ENCODE measurements around the gene CLEC10A. TPM values are rescaled to one million over a fixed set of nuclear protein-coding genes. Genes with fewer than 3 reads are reported as not detected.

The CLEC10A gene
- total and polyA plus RNA-seq, 10 of the 15 experiments (the other 5 are each of a cell fraction or from before 2014, with no cell fraction given), result not detected

DNA sequence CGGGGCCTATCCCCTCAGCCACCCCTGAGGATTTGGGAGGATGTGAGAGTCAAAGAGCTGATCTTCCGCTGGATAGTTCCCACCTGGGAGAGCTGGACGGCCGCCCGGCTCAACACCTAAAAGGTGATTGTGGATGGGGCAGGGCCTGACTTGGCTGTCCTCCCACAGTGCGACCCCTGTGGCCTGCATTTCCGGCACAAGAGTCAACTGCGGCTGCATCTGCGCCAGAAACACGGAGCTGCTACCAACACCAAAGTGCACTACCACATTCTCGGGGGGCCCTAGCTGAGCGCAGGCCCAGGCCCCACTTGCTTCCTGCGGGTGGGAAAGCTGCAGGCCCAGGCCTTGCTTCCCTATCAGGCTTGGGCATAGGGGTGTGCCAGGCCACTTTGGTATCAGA lies 52.7 kb downstream of the CLEC10A start:
- ATAC-seq, result no peak
- FAIRE-seq, result no peak
- Histone ChIP-seq H3K79me2 (ENCODE audit: control insufficient read depth, insufficient read depth, low read length) (no peaks in the 10 kb centered on the region), H4K20me1 (ENCODE audit: control insufficient read depth, insufficient read depth) (no peaks in the 10 kb centered on the region), H3K4me2 (ENCODE audit: control insufficient read depth, insufficient read depth) (no peak overlapping the region), H3K27ac (ENCODE audit: control insufficient read depth, insufficient read depth) (no peak overlapping the region), H3K36me3 (ENCODE audit: control insufficient read depth in 2 of 2, insufficient read depth in 2 of 2, low read length in 1 of 2) (no peaks in the 10 kb centered on the region), H3K9ac (ENCODE audit: control insufficient read depth, insufficient read depth, low read length) (no peak overlapping the region), H3K27me3 (replicated peaks in 1 of 2; ENCODE audit: control insufficient read depth in 2 of 2, insufficient read depth in 2 of 2, low read length in 1 of 2) (no peaks in the 10 kb centered on the region), H3K9me3 (replicated peaks; ENCODE audit: control insufficient read depth, insufficient read depth, low read length) (no peaks in the 10 kb centered on the region), H3K4me3 (no peak overlapping the region), H2AFZ (ENCODE audit: control insufficient read depth, low read depth, low read length) (no peak overlapping the region), H3K4me1 (ENCODE audit: control insufficient read depth, insufficient read depth, low read length) (peaks cover 15% of the 10 kb centered on the region)
- DNase-seq (ENCODE audit: low read depth, low spot score), result no peak
- SMC1A ChIA-PET (ENCODE audit: uncharacterized antibody, unreplicated experiment), result interaction anchor here (0.7 kb wide), 1 partner anchor 12 kb away, joined by 3 read pairs; no protein-coding TSS in a partner anchor
- POLR2A ChIA-PET, result interaction anchor here (0.5 kb wide), 1 partner anchor 105 kb away, joined by 3 read pairs; no protein-coding TSS in a partner anchor
- CTCF ChIA-PET, result no interaction called here
- RAD21 ChIA-PET (ENCODE audit: unreplicated experiment), result no interaction called here
- no TSS peak for BruUV-seq (replicated peaks)
- WGBS (ENCODE audit: insufficient coverage, insufficient replicate concordance, low lambda C conversion rate, missing lambda C conversion rate), result 82% methylated on average over 13 of the region's 13 CpGs
- TF ChIP-seq PAX5 (IDR thresholded peaks at IDR 0.05; ENCODE audit: borderline replicate concordance, low read depth, low read length), result no peak
- TF ChIP-seq DPF2 (IDR thresholded peaks at IDR 0.05), result no peak
- no peak for TF ChIP-seq CBX5 (IDR thresholded peaks at IDR 0.05; ENCODE audit: low read depth)
- TF ChIP-seq ZNF217 (IDR thresholded peaks at IDR 0.05), result no peak
- no peak for TF ChIP-seq SP1 (IDR thresholded peaks at IDR 0.05; ENCODE audit: low read depth, low read length)
- TF ChIP-seq ZNF622 (IDR thresholded peaks at IDR 0.05), result no peak
- TF ChIP-seq, protein P1, sequence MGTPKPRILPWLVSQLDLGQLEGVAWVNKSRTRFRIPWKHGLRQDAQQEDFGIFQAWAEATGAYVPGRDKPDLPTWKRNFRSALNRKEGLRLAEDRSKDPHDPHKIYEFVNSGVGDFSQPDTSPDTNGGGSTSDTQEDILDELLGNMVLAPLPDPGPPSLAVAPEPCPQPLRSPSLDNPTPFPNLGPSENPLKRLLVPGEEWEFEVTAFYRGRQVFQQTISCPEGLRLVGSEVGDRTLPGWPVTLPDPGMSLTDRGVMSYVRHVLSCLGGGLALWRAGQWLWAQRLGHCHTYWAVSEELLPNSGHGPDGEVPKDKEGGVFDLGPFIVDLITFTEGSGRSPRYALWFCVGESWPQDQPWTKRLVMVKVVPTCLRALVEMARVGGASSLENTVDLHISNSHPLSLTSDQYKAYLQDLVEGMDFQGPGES (IDR thresholded peaks at IDR 0.05), result no peak
- TF ChIP-seq MXI1 (IDR thresholded peaks at IDR 0.05; ENCODE audit: low read depth, low read length), result no peak
- TF ChIP-seq PML (IDR thresholded peaks at IDR 0.05; ENCODE audit: low read length), result no peak
- no peak for TF ChIP-seq NR2C1 (IDR thresholded peaks at IDR 0.05)
- no peak for TF ChIP-seq HDAC6 (IDR thresholded peaks at IDR 0.05; ENCODE audit: unreplicated experiment)
- TF ChIP-seq BMI1 (IDR thresholded peaks at IDR 0.05; ENCODE audit: borderline replicate concordance), result no peak
- no peak for TF ChIP-seq SMAD1 (IDR thresholded peaks at IDR 0.05; ENCODE audit: low read depth, partially characterized antibody)
- TF ChIP-seq, protein P2, sequence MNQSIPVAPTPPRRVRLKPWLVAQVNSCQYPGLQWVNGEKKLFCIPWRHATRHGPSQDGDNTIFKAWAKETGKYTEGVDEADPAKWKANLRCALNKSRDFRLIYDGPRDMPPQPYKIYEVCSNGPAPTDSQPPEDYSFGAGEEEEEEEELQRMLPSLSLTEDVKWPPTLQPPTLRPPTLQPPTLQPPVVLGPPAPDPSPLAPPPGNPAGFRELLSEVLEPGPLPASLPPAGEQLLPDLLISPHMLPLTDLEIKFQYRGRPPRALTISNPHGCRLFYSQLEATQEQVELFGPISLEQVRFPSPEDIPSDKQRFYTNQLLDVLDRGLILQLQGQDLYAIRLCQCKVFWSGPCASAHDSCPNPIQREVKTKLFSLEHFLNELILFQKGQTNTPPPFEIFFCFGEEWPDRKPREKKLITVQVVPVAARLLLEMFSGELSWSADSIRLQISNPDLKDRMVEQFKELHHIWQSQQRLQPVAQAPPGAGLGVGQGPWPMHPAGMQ (IDR thresholded peaks at IDR 0.05; ENCODE audit: borderline replicate concordance), result no peak
- TF ChIP-seq, protein P3, sequence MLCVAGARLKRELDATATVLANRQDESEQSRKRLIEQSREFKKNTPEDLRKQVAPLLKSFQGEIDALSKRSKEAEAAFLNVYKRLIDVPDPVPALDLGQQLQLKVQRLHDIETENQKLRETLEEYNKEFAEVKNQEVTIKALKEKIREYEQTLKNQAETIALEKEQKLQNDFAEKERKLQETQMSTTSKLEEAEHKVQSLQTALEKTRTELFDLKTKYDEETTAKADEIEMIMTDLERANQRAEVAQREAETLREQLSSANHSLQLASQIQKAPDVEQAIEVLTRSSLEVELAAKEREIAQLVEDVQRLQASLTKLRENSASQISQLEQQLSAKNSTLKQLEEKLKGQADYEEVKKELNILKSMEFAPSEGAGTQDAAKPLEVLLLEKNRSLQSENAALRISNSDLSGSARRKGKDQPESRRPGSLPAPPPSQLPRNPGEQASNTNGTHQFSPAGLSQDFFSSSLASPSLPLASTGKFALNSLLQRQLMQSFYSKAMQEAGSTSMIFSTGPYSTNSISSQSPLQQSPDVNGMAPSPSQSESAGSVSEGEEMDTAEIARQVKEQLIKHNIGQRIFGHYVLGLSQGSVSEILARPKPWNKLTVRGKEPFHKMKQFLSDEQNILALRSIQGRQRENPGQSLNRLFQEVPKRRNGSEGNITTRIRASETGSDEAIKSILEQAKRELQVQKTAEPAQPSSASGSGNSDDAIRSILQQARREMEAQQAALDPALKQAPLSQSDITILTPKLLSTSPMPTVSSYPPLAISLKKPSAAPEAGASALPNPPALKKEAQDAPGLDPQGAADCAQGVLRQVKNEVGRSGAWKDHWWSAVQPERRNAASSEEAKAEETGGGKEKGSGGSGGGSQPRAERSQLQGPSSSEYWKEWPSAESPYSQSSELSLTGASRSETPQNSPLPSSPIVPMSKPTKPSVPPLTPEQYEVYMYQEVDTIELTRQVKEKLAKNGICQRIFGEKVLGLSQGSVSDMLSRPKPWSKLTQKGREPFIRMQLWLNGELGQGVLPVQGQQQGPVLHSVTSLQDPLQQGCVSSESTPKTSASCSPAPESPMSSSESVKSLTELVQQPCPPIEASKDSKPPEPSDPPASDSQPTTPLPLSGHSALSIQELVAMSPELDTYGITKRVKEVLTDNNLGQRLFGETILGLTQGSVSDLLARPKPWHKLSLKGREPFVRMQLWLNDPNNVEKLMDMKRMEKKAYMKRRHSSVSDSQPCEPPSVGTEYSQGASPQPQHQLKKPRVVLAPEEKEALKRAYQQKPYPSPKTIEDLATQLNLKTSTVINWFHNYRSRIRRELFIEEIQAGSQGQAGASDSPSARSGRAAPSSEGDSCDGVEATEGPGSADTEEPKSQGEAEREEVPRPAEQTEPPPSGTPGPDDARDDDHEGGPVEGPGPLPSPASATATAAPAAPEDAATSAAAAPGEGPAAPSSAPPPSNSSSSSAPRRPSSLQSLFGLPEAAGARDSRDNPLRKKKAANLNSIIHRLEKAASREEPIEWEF (IDR thresholded peaks at IDR 0.05; ENCODE audit: insufficient replicate concordance, low read depth, low read length), result no peak
- TF ChIP-seq POLR2AphosphoS2 (IDR thresholded peaks at IDR 0.05; ENCODE audit: low read depth, low read length), result no peak
- no peak for TF ChIP-seq JUNB (IDR thresholded peaks at IDR 0.05)
- TF ChIP-seq ZBED1 (IDR thresholded peaks at IDR 0.05; ENCODE audit: borderline replicate concordance), result no peak
- in situ Hi-C loops (cut with MboI) (loop anchor here (25.0 kb wide), 1 partner anchor 535 kb away; the partner anchor contains the start of genes SENP3 and TNFSF13), intact Hi-C loops (cut with micrococcal nuclease; ENCODE audit: unreplicated experiment) (no loop called here)
